ENCODE measurements around the gene HSD17B3.
"Not testable (repeated sequence)": the region's sequence is repeated elsewhere in the genome, so short reads cannot be mapped to it uniquely, and the experiment has no call there.

HSD17B3 gene

GRCh38 chr9:96305171-96305570 lies 3.2 kb upstream of the HSD17B3 start:
- DNase-seq = no peak

- DNase-seq = no peak
Observed at GRCh38 chr9:96304230-96304629, 2.3 kb upstream of the HSD17B3 start.

DNA sequence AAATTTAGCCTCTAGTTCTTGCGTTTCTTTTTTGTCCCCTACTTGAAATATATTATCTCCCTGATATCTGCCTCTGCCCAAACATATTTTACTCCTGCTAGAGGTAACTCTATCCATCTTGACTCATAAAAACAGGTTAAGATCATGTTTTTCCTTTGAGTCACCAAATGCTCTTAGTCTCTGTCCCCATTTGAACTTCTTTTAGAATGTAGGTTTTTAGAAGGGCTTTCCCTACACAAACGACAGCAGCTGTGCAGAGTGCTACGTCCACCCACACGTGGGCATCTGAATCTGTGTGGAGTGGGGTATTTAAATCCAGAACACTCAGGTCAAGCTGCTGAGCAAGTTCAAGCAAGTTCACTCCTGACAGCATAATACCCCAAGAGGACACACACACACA lies 2.2 kb downstream of the HSD17B3 start:
- DNase-seq = no peak

- DNase-seq = no peak
Observed at GRCh38 chr9:96294159-96294545, 7.8 kb downstream of the HSD17B3 start.

DNA sequence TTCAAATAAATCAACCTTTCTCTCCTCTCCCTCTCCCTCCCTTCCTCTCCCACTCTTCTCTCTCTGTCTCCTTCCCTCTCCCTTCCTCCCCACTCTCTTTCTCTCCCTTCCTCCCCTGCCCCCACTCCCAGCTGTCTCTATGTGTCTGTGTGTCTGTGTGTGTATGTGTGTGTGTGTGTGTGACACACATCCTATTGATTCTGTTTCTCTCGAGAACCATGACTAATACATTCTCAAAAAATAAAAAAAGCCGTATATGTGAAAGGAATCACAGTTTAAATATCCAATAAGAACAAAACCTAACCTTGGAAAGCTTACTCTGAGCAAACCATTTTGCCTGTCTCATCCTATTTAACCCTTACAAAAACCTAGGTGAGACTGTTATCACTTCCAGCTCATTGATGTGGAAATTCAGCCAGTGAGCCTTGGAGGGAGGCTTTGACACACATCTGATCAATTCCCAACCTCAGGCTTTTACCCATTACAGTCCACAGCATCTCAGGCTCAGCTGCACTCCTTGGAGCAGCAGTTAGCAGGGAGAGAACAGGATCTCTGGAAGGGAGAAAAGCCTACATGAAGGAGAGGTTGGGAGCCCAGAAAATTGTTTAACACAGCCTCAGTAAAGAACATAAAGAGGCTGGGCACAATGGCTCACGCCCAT lies 8.3 kb downstream of the HSD17B3 start:
- DNase-seq = no peak

DNA sequence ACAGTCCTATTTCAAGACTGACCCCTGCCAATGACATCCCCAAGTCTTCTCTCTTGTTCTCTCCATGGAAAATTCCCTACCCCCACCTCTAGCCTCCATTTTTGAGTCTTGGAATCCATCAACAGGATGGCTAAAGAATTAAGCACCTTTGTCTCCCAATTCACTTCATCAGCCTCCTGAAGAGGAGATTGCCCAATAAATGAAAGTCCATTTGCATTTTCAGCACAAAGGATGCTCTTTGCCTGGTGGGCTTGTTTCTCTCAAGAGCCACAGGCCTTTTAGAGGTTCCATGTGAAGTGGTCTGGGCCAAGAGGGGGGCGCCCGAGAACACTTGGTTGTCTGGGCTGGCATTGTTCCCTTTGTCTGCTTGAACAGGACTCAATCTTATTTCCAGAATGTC lies 12.6 kb downstream of the HSD17B3 start:
- no peak for DNase-seq

DNA sequence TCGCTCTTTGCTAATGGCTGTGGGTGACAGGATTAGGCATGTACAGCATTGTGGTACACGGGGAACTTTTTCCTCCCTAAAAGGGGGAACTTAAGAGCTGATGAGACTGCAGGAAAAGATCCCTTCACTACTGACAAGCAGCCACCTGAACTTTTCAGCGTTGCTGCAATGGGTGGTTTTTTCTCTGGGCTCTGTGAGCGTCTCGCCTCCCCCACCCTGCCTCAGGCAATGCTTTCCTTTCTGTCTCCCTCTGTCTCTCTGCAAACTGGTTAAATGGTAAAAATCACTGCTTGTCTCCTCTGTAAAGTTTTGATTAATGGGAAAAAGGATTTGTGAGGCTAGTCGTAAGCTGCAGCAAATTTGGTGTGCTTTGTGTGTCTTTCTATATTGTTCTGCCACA lies 20.3 kb downstream of the HSD17B3 start:
- no peak for DNase-seq

GRCh38 chr9:96279932-96280331 lies 22.0 kb downstream of the HSD17B3 start:
- DNase-seq = no peak

DNA sequence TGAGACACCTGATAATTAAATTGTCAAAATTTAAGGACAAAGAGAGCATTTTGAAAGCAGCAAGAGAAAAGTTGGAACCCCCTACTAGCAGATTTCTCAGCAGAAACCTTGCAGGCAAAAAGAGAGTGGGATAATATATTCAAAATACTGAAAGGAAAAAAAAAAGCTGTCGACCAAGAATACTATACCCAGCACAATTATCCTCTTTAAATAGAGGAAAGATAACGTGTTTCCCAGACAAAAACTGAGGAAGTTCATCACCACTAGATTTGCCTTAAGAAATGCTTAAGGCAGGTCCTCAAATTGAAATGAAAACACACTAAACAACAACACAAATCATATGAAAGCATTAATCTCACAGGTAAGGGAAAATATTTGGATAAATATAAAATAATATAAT lies 27.0 kb downstream of the HSD17B3 start:
- no peak for DNase-seq

DNA sequence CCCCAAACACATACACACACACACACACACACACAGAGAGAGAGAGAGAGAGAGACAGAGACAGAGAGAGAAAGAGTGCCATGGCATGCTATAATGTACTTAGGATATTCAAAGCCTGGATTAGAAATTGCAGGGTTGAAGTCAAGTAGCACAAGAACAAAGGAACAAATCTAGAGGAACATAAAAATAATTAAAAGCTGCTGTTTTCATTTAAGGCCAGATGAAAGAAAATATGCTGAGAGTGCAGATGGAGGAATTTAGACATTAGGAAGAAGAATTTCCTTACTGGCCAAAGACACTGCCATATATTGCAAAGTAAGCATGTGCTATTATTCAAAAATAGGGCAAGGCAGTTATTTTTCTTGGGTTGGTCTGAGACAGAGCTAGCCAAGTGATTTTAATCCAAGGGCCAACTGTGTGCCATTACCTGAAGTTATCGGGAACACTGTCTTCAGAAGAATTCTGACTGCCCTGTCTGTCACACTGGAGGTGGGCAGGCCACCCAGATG lies 31.7 kb downstream of the HSD17B3 start:
- DNase-seq = no peak

- DNase-seq = no peak
Observed at GRCh38 chr9:96258967-96259366, 43.0 kb downstream of the HSD17B3 start.

DNA sequence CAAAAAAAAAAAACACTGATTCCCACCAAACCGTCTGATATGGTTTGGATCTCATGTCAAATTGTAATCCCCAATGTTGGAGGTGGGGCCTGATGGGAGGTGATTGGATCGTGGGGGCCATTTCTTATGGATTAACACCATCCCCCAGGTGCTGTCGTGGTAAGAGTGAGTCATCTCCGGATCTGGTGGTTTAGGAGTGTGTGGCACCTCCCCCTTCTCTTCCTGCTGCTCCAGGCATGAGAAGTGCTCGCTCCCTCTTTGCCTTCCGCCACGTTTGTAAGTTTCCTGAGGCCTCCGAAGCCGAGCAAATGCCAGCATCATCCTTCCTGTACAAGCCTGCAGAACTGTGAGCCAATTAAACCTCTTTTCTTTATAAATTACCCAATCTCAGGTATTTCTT lies 45.2 kb downstream of the HSD17B3 start:
- DNase-seq = peak; percentile 53

- no peak for DNase-seq
Observed at GRCh38 chr9:96255698-96256097, 46.3 kb downstream of the HSD17B3 start.

GRCh38 chr9:96253059-96253696 lies 48.8 kb downstream of the HSD17B3 start:
- no peak for DNase-seq

DNA sequence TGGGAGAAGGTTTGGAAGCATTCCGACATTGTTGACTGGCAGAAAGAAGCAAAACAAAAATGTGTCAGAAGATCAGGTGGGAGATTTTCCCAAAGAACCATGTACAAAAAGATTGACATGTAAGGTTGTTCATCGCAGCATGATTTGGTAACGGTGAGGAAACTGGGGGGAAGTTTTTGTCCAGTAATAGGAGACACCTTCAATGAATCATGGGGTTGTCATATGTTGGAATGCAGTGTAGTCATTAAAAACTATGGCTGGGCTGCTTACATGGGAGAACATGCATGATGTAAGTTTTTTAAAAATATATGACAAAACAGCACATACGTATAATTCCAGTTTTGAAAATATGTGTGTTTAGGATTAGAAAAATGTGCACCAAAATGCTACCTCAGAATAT lies 50.5 kb downstream of the HSD17B3 start:
- no peak for DNase-seq

DNA sequence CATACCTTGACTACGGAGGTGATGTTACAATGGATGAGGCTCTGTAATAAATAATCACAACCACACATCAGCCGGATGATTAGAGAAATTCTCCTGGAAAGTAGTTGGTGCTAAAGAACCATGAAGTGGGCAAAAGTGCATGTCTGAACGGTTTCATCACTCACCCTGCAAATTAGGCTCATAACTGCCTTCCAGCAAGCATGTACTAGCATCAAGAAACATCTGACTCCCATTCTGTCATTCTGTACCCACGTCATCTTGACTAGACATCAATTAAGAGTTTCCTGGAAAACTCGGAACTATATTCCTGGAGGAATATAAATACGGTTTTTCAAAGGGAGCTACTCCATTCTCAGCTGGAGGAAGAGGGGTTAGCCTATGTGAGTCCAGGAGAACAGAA lies 52.2 kb downstream of the HSD17B3 start:
- no peak for DNase-seq

- DNase-seq = no peak
Observed at GRCh38 chr9:96246267-96246671, 55.7 kb downstream of the HSD17B3 start.

GRCh38 chr9:96245399-96245798 lies 56.6 kb downstream of the HSD17B3 start:
- no peak for DNase-seq

DNA sequence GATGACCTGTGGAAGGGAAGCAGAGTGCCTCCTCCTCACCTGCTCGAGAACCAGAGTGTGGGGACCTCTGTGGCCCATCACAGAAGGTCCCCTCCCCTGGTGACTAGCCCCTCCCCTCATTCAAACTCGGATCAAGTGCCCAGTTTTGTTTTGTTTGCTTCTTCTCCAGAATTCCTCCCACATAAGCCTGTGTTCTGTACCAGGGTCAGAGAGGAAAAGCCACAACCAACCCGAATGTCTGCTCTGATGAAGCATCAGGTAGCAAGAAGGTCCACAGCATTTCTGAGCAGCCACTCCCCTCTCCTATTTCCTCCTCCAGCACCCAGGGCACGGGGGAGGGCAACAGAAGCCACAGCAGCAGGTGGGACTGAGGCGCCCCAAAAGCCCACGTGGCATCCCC lies 58.2 kb downstream of the HSD17B3 start:
- no peak for DNase-seq

DNA sequence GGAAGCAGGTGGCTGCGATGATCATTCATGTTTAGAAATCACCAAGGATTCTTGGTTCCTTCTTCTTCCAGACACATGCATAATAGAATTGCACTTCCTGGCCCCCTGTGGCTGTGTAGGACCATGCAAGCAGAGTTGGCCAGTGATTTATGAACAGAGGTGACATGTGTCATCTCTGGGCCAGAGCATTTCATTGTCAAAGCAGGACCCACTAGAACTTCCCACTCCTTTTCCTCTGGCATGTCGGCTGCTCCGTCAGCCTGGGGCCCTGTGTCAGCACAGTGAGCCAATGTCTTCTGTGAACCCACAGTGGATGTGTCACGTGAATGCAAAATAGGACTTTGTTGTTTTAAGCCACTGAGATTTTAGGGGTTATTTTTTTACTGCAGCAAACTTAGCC lies 59.2 kb downstream of the HSD17B3 start:
- DNase-seq = no peak

GRCh38 chr9:96241391-96241809 lies 60.6 kb downstream of the HSD17B3 start:
- no peak for DNase-seq

DNA sequence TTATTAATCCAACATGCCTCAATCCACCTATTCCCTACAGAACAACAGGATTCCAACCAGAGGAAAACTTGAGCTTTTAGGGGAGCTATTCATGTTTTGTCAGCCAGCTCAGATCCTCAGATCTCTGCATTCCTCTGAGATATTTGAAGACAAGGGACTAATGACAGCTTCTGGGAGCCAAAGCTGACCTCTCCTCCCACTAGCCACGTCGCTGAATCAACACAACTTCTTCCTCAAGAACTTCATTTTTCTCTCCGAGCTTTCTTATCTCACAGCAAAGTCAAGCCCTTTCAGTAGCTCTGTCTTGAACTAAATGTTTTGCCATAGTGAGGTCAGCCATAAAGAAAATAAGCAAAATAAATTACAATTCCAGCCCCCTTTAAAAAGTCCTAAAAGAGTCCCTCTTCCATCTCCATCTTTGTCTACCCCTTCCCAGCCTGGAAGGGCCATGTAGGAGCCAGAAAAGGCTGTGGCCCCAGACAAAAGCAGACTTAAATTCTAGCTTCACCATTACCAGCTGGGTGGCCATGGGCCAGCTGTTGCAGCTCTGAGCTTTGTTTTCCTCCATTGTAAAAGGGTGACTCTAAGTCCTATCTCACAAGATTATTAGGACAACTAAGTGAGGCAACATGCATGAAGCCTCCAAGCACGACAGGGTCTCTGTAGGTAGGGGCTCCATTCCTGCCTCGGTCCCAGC lies 65.0 kb downstream of the HSD17B3 start:
- no peak for DNase-seq

DNA sequence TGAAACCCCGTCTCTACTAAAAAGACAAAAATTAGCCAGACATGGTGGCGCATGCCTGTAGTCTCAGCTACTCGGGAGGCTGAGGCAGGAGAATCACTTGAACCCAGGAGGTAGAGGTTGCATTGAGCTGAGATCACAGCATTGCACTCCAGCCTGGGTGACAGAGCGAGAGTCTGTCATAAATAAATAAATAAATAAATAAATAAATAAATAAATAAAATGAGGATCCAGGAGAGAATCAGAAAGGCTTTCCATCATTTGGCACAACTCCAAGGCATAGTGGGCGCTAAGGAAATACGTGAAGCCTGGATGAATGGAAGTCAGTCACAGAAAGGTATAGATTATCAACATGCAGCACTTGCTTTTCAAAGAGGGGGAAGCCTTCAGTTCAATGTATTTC lies 65.6 kb downstream of the HSD17B3 start:
- DNase-seq = not testable (repeated sequence)

DNA sequence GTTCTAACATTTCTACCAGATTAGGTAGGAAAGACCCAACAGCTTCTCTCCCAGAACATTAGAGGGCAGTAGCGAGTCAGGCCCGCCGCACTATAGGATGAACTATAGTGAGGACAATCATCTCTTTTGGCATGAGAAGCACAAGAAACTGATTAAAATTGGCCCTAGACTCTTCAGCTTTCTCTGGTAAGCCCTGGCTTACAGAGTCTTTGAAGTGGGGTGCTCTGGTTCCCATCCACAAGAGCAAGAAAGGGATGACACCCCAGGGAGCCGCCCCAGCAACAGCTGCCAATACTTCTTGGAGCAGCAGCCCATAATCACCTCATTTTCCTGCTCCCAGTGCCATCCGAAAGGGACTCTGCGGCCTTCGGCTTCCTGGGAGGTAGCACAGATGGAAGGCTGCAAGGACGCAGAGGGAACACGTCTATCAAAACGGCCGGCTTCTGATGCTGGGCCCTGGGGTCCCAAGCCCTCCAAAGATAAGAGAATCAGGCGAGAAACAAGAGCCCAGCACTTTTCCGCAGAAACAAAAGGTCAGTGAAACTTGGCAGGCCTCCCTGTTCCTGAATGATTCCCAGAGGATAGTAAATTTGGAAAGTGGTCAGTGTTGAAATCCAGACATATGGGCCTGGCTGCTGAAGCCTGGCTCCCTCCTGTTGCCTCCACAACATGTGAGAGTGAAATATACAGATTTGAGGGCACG lies 69.3 kb downstream of the HSD17B3 start:
- peak; percentile 42 for DNase-seq

Measured in 8988T (cell line).